ENCODE measurements around the gene OR5I1.

GRCh38 chr11:55936300-55936699 is at the start of gene OR5I1:
- TF ChIP-seq CTCF (conservative IDR thresholded peaks at IDR 0.05; ENCODE audit: low read depth, low read length): no peak
- TF ChIP-seq EZH2 (IDR thresholded peaks at IDR 0.05; ENCODE audit: borderline replicate concordance, low read depth, low read length, poor library complexity, severe bottlenecking): no peak

All from A673 (cell line).